Stimulated activated CD4-positive, alpha-beta T cell treated with anti-CD3 and anti-CD28 coated beads, Interleukin-15, amount 100 ng/mL, for 1 hour (primary cell): ENCODE measurements around the gene NYNRIN.

ENCODE experiments used
- DNase-seq, 2 donors: peaks; one replicate each; pipeline ENCODE4 v3.0.0-alpha.2; 2020; ENCODE audit warnings: low read depth in 1 of 2, low spot score in 1 of 2

Gene NYNRIN

GRCh38 chr14:24390701-24391468, 7.9 kb upstream of the NYNRIN start:
- no peak for DNase-seq

- no peak for DNase-seq
These were observed 6.3 kb upstream of the NYNRIN start for GRCh38 chr14:24392325-24393091.

GRCh38 chr14:24394275-24394674, 4.5 kb upstream of the NYNRIN start:
- DNase-seq, result no peak

GRCh38 chr14:24395609-24396582, 2.9 kb upstream of the NYNRIN start:
- DNase-seq, result no peak

- no peak for DNase-seq
These were observed 1.0 kb upstream of the NYNRIN start for GRCh38 chr14:24397639-24398292.

- no peak for DNase-seq
These were observed 530 bp upstream of the NYNRIN start for GRCh38 chr14:24398293-24398652.

- no peak for DNase-seq
These were observed 632 bp downstream of the NYNRIN start for GRCh38 chr14:24399447-24399822.

- DNase-seq, result no peak
These were observed 1.4 kb downstream of the NYNRIN start for GRCh38 chr14:24399999-24400718.

GRCh38 chr14:24401810-24402702, 3.3 kb downstream of the NYNRIN start:
- DNase-seq, result no peak

GRCh38 chr14:24403294-24403998, 4.6 kb downstream of the NYNRIN start:
- no peak for DNase-seq

- DNase-seq, result no peak
These were observed 6.0 kb downstream of the NYNRIN start for GRCh38 chr14:24404814-24405213.

- DNase-seq, result no peak
These were observed 7.6 kb downstream of the NYNRIN start for GRCh38 chr14:24406416-24406815.

GRCh38 chr14:24407608-24408325, 9.0 kb downstream of the NYNRIN start:
- no peak for DNase-seq

- DNase-seq, result no peak
These were observed 10.0 kb downstream of the NYNRIN start for GRCh38 chr14:24408764-24409163.

- no peak for DNase-seq
These were observed 10.4 kb downstream of the NYNRIN start for GRCh38 chr14:24409192-24409591.

GRCh38 chr14:24409956-24410355, 11.2 kb downstream of the NYNRIN start:
- no peak for DNase-seq

GRCh38 chr14:24411443-24412389, 12.9 kb downstream of the NYNRIN start:
- DNase-seq, result no peak
